Keratinocyte (primary cell): Measurements from ENCODE around the gene CLN3. TPM values are rescaled to one million over a fixed set of nuclear protein-coding genes. Genes with fewer than 3 reads are reported as not detected.

Experiments
- DNase-seq: peaks from one replicate; pipeline ENCODE4 v3.0.0-alpha.2; 2011; ENCODE audit warnings: low read depth, missing footprints, low spot score
- FAIRE-seq: peaks from 2 replicates; lab custom pipeline; 2011; peaks lifted over from hg19 to GRCh38; lab: Jason Lieb, UNC
- H2AFZ ChIP-seq: 2 replicates; pipeline ENCODE4 v1.6.0; 2012; ENCODE audit warnings: low read length, control low read depth, inconsistent platforms; ENCODE audit not compliant: control insufficient read depth
- H3K27ac ChIP-seq: 2 replicates; pipeline ENCODE4 v1.5.1; 2011; ENCODE audit warnings: low read length; ENCODE audit not compliant: control insufficient read depth, insufficient read depth
- H3K27me3 ChIP-seq: 3 replicates; pipeline ENCODE4 v1.6.0; 2011; ENCODE audit warnings: low read length; ENCODE audit not compliant: control insufficient read depth, insufficient read depth; ENCODE audit errors: extremely low read depth
- H3K36me3 ChIP-seq, 2 experiments: 2 replicates in 1 of 2; 3 replicates in 1 of 2; pipeline ENCODE4 v1.5.1; 2011; ENCODE audit warnings: low read length in 2 of 2, mild to moderate bottlenecking in 1 of 2; ENCODE audit not compliant: control insufficient read depth in 2 of 2, insufficient read depth in 2 of 2; ENCODE audit errors: extremely low read depth in 1 of 2
- H3K4me1 ChIP-seq: 3 replicates; pipeline ENCODE4 v1.5.1; 2011; ENCODE audit warnings: low read length; ENCODE audit not compliant: control insufficient read depth, insufficient read depth; ENCODE audit errors: extremely low read depth
- H3K4me2 ChIP-seq: 3 replicates; pipeline ENCODE4 v1.6.0; 2011; ENCODE audit warnings: low read depth, low read length; ENCODE audit not compliant: control insufficient read depth, insufficient read depth; ENCODE audit errors: extremely low read depth
- H3K4me3 ChIP-seq, 3 experiments: fragments of 200-600 bp in 1 of 3; sonication (generic) in 1 of 3; 2 replicates in 2 of 3; 3 replicates in 1 of 3; pipeline ENCODE4 v1.5.1; 2011 to 2016; ENCODE audit warnings: low read length in 3 of 3, mild to moderate bottlenecking in 3 of 3, control low read depth in 2 of 3, inconsistent platforms in 1 of 3, low read depth in 1 of 3, mixed read lengths in 1 of 3, mixed run types in 1 of 3, moderate library complexity in 1 of 3; ENCODE audit not compliant: control insufficient read depth in 2 of 3, insufficient read depth in 2 of 3; ENCODE audit errors: extremely low read depth in 1 of 3
- H3K79me2 ChIP-seq: 2 replicates; pipeline ENCODE4 v1.6.0; 2012; ENCODE audit warnings: low read length; ENCODE audit not compliant: control insufficient read depth, insufficient read depth
- H3K9ac ChIP-seq: 3 replicates; pipeline ENCODE4 v1.6.0; 2011; ENCODE audit warnings: low read length; ENCODE audit not compliant: control insufficient read depth, insufficient read depth; ENCODE audit errors: extremely low read depth
- H3K9me1 ChIP-seq: 3 replicates; pipeline ENCODE4 v1.6.0; 2011; ENCODE audit warnings: low read length; ENCODE audit not compliant: control insufficient read depth, insufficient read depth; ENCODE audit errors: extremely low read depth
- H3K9me3 ChIP-seq: 2 replicates; pipeline ENCODE4 v1.5.1; 2012; ENCODE audit warnings: low read depth, low read length; ENCODE audit not compliant: control insufficient read depth
- H4K20me1 ChIP-seq: 3 replicates; pipeline ENCODE4 v1.6.0; 2011; ENCODE audit warnings: low read length; ENCODE audit not compliant: control insufficient read depth, insufficient read depth; ENCODE audit errors: extremely low read depth
- EZH2 ChIP-seq: IDR thresholded peaks from one replicate; pipeline ENCODE4 v1.6.1; 2012; ENCODE audit warnings: inconsistent platforms, mild to moderate bottlenecking, low read length, moderate library complexity
- dilution Hi-C: fragments of 300-500 bp; cut with MboI; formaldehyde crosslinking; loops from one replicate; pipeline ENCODE4 v1.7.0; 2020; ENCODE audit warnings: low sequenced_read_pairs; ENCODE audit not compliant: extremely low pct_ligation_motif_present
- polyA plus RNA-seq, 5 experiments: library from polyadenylated mRNA; depleted of rRNA in 3 of 5; stranded (reverse) in 3 of 5; stranded (forward) in 1 of 5; unstranded in 1 of 5; fragments of >200 nt; gene quantifications; 1 replicate in 1 of 5; 2 replicates in 3 of 5; 3 replicates in 1 of 5; pipeline versions ENCODE4 v1.2.1 to v1.2.3, GENCODE V29; 2011 to 2012; ENCODE audit warnings: missing spikeins in 2 of 5, low read depth in 1 of 5, low replicate concordance in 1 of 5
- TF ChIP-seq, protein P1 (sequence below), 3 experiments: IDR thresholded peaks in 1 of 3; conservative IDR thresholded peaks in 1 of 3; optimal IDR thresholded peaks in 1 of 3; 2 replicates in 2 of 3; 3 replicates in 1 of 3; pipeline versions ENCODE3 to v1.5.1; 2011; ENCODE audit warnings: low read length in 3 of 3, mild to moderate bottlenecking in 3 of 3, moderate library complexity in 2 of 3, control low read depth in 1 of 3, inconsistent platforms in 1 of 3; ENCODE audit not compliant: insufficient read depth in 2 of 3; ENCODE audit errors: extremely low read depth in 1 of 3

The CLN3 gene
- polyA plus RNA-seq, 1 donor (not counting 4 experiments of a cell fraction or from before 2014, with no cell fraction given): 12.6 TPM

DNA sequence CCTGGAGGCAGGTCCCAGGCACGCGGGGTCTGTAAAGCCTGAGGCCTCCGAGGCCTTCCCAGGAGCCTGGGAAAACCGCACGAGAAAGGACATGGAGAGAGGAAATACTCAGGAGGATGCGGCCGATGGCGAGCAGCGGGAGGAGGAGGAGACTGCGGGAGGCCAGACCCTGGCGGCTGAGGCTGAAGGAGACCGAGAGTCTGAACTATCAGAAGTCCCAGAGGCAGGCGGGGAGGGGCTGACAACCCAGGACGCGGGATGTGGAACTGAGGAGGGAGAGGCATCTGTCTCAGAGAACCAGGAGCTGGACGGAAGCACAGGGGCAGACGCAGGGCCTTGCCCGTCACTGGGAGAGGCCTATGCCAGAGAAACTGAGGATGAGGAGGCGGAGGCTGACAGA lies 5.0 kb upstream of the CLN3 start:
- H3K9me1 ChIP-seq: no peaks in the 10 kb centered on the region
- H3K9ac ChIP-seq: no peak overlapping the region
- H4K20me1 ChIP-seq: no peaks in the 10 kb centered on the region
- H3K79me2 ChIP-seq: no peaks in the 10 kb centered on the region
- no peak overlapping the region for H3K4me2 ChIP-seq
- no peaks in the 10 kb centered on the region for H3K4me1 ChIP-seq
- H3K36me3 ChIP-seq: no peaks in the 10 kb centered on the region
- no peak for TF ChIP-seq EZH2
- TF ChIP-seq, protein P1, sequence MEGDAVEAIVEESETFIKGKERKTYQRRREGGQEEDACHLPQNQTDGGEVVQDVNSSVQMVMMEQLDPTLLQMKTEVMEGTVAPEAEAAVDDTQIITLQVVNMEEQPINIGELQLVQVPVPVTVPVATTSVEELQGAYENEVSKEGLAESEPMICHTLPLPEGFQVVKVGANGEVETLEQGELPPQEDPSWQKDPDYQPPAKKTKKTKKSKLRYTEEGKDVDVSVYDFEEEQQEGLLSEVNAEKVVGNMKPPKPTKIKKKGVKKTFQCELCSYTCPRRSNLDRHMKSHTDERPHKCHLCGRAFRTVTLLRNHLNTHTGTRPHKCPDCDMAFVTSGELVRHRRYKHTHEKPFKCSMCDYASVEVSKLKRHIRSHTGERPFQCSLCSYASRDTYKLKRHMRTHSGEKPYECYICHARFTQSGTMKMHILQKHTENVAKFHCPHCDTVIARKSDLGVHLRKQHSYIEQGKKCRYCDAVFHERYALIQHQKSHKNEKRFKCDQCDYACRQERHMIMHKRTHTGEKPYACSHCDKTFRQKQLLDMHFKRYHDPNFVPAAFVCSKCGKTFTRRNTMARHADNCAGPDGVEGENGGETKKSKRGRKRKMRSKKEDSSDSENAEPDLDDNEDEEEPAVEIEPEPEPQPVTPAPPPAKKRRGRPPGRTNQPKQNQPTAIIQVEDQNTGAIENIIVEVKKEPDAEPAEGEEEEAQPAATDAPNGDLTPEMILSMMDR (optimal IDR thresholded peaks at IDR 0.05 in 1 of 3, IDR thresholded peaks at IDR 0.05 in 1 of 3, conservative IDR thresholded peaks at IDR 0.05 in 1 of 3; ENCODE audit: extremely low read depth in 1 of 3, insufficient read depth in 2 of 3, low read length in 3 of 3): no peak
- no peaks in the 10 kb centered on the region for H3K9me3 ChIP-seq
- no peak overlapping the region for H3K4me3 ChIP-seq
- peaks cover 5% of the 10 kb centered on the region for H3K27me3 ChIP-seq
- dilution Hi-C loops: no loop called here
- no peak for DNase-seq
- H3K27ac ChIP-seq: no peak overlapping the region
- no peak overlapping the region for H2AFZ ChIP-seq
- FAIRE-seq: no peak

DNA sequence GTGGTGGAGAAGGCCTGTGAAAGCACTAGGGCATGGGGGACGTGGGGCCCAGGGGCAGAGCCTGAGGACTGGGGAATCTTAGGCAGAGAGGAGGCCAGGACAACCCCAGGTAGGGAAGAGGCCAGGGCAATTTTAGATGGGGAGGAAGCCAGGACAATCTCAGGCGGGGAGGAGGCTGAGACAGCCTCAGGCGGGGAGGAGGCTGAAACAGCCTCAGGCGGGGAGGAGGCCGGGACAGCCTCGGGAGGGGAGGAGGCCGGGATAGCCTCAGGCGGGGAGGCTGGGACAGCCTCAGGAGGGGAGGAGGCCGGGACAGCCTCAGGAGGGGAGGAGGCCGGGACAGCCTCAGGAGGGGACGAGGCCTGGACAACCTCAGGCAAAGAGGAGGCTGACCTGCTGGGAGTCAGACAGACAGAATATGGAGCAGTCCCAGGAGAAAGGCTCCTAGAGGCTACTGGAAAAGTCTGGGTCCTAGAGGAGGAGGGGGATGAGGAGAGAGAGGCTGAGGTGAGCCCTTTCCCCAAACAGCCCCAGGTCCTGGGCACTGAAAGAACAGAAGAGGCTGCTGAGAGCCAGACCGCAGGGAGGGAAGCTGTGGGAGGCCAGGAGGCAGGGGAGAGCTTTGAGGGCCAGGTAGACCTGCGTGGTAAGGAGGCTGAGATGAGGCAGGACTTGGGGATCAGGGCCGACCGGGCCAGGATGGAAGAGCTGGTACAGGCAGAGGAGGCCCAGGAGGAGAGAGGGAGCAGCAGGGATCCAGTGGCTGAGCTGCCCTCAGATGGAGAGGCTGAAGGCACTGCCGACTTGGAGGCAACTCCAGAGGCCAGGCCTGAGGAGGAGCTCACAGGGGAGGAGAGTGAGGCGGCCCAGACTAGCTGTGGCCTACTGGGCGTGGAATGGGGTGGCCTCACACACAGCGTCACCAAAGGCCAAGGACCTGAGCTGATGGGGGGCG lies 4.2 kb upstream of the CLN3 start:
- H3K9me3 ChIP-seq: no peaks in the 10 kb centered on the region
- H3K4me3 ChIP-seq: no peak overlapping the region
- no peaks in the 10 kb centered on the region for H3K36me3 ChIP-seq
- DNase-seq: no peak
- H4K20me1 ChIP-seq: no peaks in the 10 kb centered on the region
- dilution Hi-C loops: no loop called here
- no peak for FAIRE-seq
- no peaks in the 10 kb centered on the region for H3K9me1 ChIP-seq
- H3K9ac ChIP-seq: no peak overlapping the region
- H2AFZ ChIP-seq: no peak overlapping the region
- no peak overlapping the region for H3K4me2 ChIP-seq
- TF ChIP-seq, protein P1 (optimal IDR thresholded peaks at IDR 0.05 in 1 of 3, IDR thresholded peaks at IDR 0.05 in 1 of 3, conservative IDR thresholded peaks at IDR 0.05 in 1 of 3; ENCODE audit: extremely low read depth in 1 of 3, insufficient read depth in 2 of 3, low read length in 3 of 3): no peak
- no peak for TF ChIP-seq EZH2
- no peaks in the 10 kb centered on the region for H3K79me2 ChIP-seq
- peaks cover under 1% of the 10 kb centered on the region for H3K4me1 ChIP-seq
- no peak overlapping the region for H3K27ac ChIP-seq
- peaks cover 5% of the 10 kb centered on the region for H3K27me3 ChIP-seq
